Ecto neural progenitor cell (in vitro differentiated cells): Measurements from ENCODE around the gene PTGR1.
A peak's percentile ranks its signal among the peaks of the same experiment; 100 is the strongest.

Source experiments
- DNase-seq: peaks from one replicate; pipeline ENCODE4 v3.0.0-alpha.2; 2018; ENCODE audit warnings: low spot score

PTGR1 gene

DNA sequence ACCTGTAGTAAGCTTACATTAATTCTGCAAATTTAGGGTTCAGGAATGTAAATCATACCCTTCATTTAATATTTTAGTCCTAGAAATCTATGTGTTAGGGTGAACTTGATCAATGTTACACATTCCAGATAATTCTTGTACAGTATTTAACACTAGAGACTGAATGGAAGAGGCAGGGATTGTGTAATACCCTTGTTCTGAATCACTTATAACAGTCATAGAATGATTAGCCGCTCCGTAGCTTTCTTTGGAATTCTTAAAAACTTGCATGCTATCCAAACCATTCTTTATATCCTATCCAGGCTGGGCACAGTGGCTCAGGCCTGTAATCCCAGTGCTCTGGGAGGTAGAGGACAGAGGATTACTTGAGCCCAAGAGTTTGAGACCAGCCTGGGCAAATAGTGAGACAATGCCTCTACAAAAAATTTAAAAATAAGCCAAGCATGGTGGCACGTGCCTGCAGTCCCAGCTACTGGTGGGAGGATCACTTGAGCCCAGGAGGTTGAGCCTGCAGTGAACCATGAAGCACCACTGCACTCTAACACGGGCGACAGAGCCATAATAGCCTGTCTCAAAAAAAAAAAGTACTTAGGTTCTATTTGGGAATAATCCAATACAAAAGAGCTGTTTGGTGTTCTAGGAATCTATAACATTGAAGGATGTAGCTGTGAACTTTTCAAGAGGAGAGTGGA lies 66.2 kb downstream of the PTGR1 start:
- no peak for DNase-seq

- no peak for DNase-seq
Measured at GRCh38 chr9:111531716-111532115, 67.7 kb downstream of the PTGR1 start.

DNA sequence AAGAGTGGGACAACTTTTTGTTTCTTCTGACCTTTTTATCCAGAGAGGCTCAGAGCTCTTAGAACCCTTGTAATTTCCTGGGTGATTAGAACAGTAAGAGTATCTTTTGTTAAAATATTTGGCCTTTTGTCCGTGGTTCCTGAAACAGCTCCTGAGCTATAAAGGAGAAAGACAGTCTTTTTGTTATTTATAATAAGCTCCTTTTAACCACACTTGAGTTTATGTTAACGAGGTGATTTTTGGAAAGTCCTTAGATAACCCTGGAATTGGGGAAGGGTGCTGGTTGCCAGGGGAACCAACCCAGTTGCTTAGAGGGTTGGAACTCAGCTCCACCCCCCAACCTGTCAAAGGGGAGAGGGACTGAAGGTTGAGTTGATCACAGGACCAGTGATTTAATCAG lies 69.7 kb downstream of the PTGR1 start:
- peak; percentile 52 for DNase-seq

DNA sequence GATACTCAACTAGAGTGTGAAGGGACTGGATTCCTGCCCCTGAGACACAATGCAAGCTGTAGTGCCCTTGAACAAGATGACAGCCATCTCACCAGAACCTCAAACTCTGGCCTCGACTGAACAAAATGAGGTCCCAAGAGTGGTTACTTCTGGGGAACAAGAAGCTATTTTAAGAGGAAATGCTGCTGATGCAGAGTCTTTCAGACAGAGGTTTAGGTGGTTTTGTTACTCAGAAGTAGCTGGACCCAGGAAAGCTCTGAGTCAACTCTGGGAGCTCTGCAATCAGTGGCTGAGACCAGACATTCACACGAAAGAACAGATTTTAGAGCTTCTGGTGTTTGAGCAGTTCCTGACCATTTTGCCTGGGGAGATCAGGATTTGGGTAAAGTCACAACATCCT lies 72.1 kb downstream of the PTGR1 start:
- no peak for DNase-seq

DNA sequence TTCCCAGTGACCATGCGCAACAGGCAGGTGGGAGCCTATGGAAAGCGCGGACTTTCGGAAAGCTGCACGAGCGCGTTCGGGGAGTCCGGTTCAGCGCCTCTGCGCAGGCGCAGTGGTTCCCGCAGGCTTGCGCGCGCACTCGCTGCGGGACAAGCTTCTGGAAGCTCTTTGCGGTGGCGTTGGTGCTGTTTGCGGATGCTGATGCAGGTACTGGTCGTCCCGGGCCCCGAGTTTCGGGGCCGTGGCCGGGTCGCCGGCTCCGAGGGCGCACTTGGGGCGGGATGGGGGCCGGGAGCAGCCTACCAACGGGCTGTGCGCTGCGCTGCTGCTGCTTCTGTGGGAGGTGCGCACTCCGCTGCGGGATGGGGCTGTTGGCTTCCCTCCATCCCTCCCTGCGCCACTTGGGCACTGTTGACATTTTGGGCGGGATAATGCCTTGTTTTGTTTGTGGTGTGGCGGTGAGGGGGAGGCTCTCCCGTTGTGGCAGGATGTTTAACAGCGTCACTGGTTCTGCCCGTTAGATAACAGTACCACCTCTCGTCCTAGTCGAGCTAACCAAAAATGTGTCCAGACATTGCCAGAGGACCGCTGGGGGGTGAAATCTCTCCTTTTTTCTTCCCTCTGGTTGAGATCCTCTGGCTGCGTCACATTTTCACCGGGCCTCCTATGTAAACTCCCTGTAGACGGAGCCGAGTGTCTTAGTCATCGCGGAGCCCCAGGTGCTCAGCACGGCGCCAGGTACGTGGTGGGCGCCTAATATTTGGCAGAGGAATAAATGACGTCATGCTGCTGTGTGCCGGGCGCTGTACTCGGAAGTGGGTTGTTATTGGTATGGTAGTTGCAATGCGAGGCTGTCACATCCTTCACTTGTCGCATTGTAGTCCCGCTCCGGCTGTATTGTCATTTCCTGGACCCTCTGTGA lies 74.1 kb downstream of the PTGR1 start, which contains the start of gene ZNF483:
Gene ZNF483, plus strand, starts transcription at position 124 of the 922 bp plus-strand sequence. CDS start 2,217 bp downstream, outside the sequence.
- peak; percentile 94 for DNase-seq

- no peak for DNase-seq
Measured at GRCh38 chr9:111524731-111525055, 74.8 kb downstream of the PTGR1 start.

DNA sequence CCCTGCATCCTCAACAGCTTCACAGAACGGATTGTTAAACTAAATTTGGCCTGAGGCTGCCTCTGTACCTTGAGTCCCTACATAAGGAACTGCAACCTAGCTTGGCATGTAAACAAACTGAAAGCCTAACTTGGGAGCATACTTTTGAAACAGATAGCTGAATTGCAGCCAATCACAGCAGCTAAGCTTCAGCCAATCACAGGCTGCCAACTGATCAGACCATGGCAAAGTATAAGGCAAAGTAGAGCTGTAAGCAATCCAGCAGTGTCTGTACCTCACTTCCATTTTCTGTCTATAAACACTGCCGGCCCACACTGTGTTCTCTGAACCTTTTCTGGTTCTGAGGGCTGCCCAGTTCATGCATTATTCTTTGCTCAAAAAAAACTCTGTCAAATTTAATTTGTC lies 83.4 kb downstream of the PTGR1 start:
- no peak for DNase-seq

DNA sequence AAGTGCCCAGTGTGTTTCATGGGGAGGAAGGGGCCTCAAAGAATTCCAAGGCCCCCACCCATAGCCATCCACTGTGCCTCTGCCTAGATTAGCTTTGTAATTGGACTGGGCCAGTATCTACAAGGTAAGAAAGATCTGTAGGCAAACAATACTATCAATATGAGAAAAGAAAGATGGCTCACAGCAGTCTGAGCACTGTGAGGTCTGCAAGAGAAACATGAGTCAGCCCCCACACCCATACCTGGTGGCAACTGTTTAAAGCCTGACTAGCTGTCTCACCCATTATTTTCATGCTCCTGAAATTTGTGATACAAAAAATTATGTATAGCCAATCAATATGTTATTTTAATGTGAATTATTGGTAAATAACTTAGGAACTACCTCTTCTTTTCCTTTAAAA lies 84.5 kb downstream of the PTGR1 start:
- no peak for DNase-seq
